Right lobe of liver (tissue), 4 donors: ENCODE measurements around the gene GPBP1L1.

Experiments used
- CTCF ChIP-seq, 4 donors: fragments of 200-600 bp in 3 of 4; fragments of 450-650 bp in 1 of 4; IDR thresholded peaks; one replicate each; pipeline versions ENCODE4 v1.5.1 to v1.8.0; 2016 to 2022; ENCODE audit warnings: antibody characterized with exemption in 4 of 4, mild to moderate bottlenecking in 2 of 4
- POLR2A ChIP-seq: fragments of 450-650 bp; IDR thresholded peaks from one replicate; pipeline ENCODE4 v1.6.1; 2017; ENCODE audit warnings: antibody characterized with exemption, mild to moderate bottlenecking
- donor health status: DM: no; HTN: no; CAD: no.
- donor health status: DM: no; HTN: no; CAD: no.
- donor health status: DM: no; HTN: yes; CAD: no.

- TF ChIP-seq CTCF (IDR thresholded peaks at IDR 0.05) (no peak), POLR2A (no peak)
Measured at GRCh38 chr1:45612941-45613579, 73.3 kb downstream of the GPBP1L1 start.
